Body of pancreas (tissue), 4 donors: ENCODE results near the gene MYO5B. TPM values are rescaled to one million over a fixed set of nuclear protein-coding genes. Genes with fewer than 3 reads are reported as not detected.
A peak's percentile ranks its signal among the peaks of the same experiment; 100 is the strongest.

Experiments
- ATAC-seq: fragments of 150-250 bp; one replicate; pipeline ENCODE4 v1.9.1; 2016
- DNase-seq, 4 donors: peaks; one replicate each; pipeline ENCODE4 v3.0.0-alpha.2; 2019
- H3K27ac ChIP-seq, 4 donors: fragments of 200-600 bp; sonication (generic); 1 replicate in 3 of 4; 2 replicates in 1 of 4; pipeline versions ENCODE4 v1.5.1 to v1.6.1; 2016 to 2019; ENCODE audit warnings: mild to moderate bottlenecking in 1 of 4, mixed read lengths in 1 of 4, moderate library complexity in 1 of 4
- H3K27me3 ChIP-seq, 2 donors: fragments of 200-600 bp; sonication (generic); one replicate each; pipeline ENCODE4 v1.6.0; 2016; ENCODE audit warnings: mild to moderate bottlenecking in 1 of 2
- H3K36me3 ChIP-seq, 2 donors: fragments of 200-600 bp; sonication (generic); replicated peaks in 1 of 2; 2 replicates each; pipeline ENCODE4 v1.5.1; 2016; ENCODE audit warnings: low read depth in 2 of 2; ENCODE audit not compliant: insufficient read depth in 1 of 2
- H3K4me1 ChIP-seq: fragments of 200-600 bp; sonication (generic); one replicate; pipeline ENCODE4 v1.6.0; 2016
- H3K4me3 ChIP-seq, 2 donors: fragments of 200-600 bp; sonication (generic); 1 replicate in 1 of 2; 2 replicates in 1 of 2; pipeline ENCODE4 v1.5.1; 2016 to 2019
- H3K9me3 ChIP-seq, 3 donors: fragments of 200-600 bp; sonication (generic); 1 replicate in 2 of 3; 2 replicates in 1 of 3; pipeline ENCODE4 v1.5.1; 2016
- POLR2A ChIP-seq, 3 donors: fragments of 450-650 bp; IDR thresholded peaks; one replicate each; pipeline ENCODE4 v1.6.1; 2016; ENCODE audit warnings: antibody characterized with exemption in 3 of 3, mild to moderate bottlenecking in 2 of 3
- WGBS, 2 donors: methylation state at CpG; one replicate each; pipeline ENCODE4 v1.1.5; 2017; 5-methylcytosine and 5-hydroxymethylcytosine counted together
- intact Hi-C: fragments of 100-400 bp; cut with DNase I; formaldehyde crosslinking; loops from one replicate; pipeline ENCODE4 v1.15.1; 2023
- total RNA-seq, 2 donors: library from RNA; depleted of rRNA; stranded (reverse); fragments of >200 nt; gene quantifications; one replicate each; pipeline ENCODE4 v1.1.0, GENCODE V29; 2016
- TF ChIP-seq, protein P1 (sequence below), 7 experiments: fragments of 450-650 bp in 4 of 7; fragments of 200-600 bp in 3 of 7; sonication (generic) in 3 of 7; IDR thresholded peaks; one replicate each; pipeline ENCODE4 v1.5.1; 2016 to 2019; ENCODE audit warnings: antibody characterized with exemption in 7 of 7

MYO5B gene
- total RNA-seq, 2 donors from 2014 or later, result 17.1 to 18.2 TPM

DNA sequence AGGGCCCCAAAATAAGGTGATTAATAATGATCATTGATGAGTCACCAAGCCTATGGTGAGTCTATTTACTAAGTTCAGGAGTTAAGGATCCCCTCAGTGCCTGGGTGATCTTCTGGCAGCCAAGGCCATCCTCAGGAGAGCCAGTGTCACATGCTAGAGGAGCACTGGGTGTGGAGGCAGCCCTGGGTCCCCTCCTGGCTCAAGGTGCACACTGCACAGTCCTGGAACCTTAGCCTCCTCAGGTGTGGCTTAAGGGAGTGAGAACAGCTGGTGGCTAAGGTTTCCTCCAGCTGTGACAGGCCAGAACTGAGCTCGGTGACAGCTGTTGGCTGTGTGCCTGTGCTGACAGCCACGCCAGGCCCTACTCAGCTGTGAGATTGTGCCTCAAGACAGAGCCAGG lies 329.5 kb downstream of the MYO5B start:
- intact Hi-C loops, result loop anchor here (5.0 kb wide), 1 partner anchor 353 kb away; no protein-coding TSS in a partner anchor
- Histone ChIP-seq H3K36me3 (no peaks in the 10 kb centered on the region), H3K9me3 (no peaks in the 10 kb centered on the region), H3K27me3 (no peaks in the 10 kb centered on the region), H3K4me1 (peaks cover 6% of the 10 kb centered on the region), H3K4me3 (no peak overlapping the region), H3K27ac (peak overlapping the region in 1 of 4 donors; percentile 25)
- WGBS, 2 donors, result 14 to 50% methylated on average over 1 to 2 of the region's 2 CpGs
- DNase-seq (peak; percentile 85 to 95 (median 90)), ATAC-seq (peak; percentile 95)
- TF ChIP-seq, protein P1, sequence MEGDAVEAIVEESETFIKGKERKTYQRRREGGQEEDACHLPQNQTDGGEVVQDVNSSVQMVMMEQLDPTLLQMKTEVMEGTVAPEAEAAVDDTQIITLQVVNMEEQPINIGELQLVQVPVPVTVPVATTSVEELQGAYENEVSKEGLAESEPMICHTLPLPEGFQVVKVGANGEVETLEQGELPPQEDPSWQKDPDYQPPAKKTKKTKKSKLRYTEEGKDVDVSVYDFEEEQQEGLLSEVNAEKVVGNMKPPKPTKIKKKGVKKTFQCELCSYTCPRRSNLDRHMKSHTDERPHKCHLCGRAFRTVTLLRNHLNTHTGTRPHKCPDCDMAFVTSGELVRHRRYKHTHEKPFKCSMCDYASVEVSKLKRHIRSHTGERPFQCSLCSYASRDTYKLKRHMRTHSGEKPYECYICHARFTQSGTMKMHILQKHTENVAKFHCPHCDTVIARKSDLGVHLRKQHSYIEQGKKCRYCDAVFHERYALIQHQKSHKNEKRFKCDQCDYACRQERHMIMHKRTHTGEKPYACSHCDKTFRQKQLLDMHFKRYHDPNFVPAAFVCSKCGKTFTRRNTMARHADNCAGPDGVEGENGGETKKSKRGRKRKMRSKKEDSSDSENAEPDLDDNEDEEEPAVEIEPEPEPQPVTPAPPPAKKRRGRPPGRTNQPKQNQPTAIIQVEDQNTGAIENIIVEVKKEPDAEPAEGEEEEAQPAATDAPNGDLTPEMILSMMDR (IDR thresholded peaks at IDR 0.05), result peak in 4 of 7 experiments; percentile 28 to 49 (median 30)
- TF ChIP-seq POLR2A (IDR thresholded peaks at IDR 0.05), result no peak

DNA sequence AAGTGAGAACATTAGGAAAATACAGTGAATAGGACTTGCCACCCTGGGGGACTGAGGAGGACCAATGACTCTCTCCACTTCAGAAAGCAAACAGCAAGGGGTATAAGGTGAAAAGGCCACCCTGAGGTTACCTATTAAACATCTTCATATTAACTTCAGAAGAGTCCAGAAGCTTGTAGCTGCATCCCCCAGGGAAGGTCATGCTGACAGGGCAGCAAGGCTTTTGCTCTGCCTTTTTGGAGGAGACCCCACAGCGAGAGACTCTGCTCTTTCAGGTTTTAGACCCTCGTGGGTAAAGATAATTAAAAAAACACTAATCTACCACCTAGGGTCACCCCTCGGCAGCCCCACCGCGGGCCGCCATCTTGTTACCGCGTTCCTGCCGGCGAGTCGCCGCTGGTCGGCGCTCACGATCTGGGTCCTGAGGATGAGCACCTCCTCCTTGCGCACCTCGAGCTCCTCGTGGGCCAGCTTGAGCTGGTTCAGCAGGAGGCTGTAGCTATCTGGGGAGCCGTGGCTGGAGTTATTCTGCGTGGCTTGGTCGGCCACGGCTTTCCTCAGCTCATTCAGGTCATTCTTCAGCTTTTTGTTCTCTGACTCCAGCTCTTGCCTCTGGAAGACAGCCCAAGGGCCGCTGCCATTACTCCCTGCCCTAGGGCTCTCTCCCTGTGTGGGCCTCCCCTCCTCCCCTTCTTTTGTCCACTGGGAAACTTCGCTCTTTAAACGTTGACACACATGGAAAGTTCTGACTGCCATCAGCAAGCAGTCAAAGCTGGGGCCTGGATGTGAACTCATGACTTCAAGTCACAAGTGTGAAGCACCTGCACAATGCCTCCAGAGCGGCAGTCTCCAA lies 331.0 kb downstream of the MYO5B start:
- intact Hi-C loops, result no loop called here
- H3K27ac ChIP-seq, result no peak overlapping the region
- TF ChIP-seq POLR2A (IDR thresholded peaks at IDR 0.05), result no peak
- TF ChIP-seq, protein P1 (IDR thresholded peaks at IDR 0.05), result no peak
- H3K9me3 ChIP-seq, result no peaks in the 10 kb centered on the region
- no peaks in the 10 kb centered on the region for H3K36me3 ChIP-seq
- H3K4me3 ChIP-seq, result no peak overlapping the region
- H3K27me3 ChIP-seq, result no peaks in the 10 kb centered on the region
- H3K4me1 ChIP-seq, result peaks cover 18% of the 10 kb centered on the region
- 93 to 94% methylated on average over 26 of the region's 26 CpGs for WGBS, 2 donors
- no peak for ATAC-seq
- DNase-seq, result no peak

DNA sequence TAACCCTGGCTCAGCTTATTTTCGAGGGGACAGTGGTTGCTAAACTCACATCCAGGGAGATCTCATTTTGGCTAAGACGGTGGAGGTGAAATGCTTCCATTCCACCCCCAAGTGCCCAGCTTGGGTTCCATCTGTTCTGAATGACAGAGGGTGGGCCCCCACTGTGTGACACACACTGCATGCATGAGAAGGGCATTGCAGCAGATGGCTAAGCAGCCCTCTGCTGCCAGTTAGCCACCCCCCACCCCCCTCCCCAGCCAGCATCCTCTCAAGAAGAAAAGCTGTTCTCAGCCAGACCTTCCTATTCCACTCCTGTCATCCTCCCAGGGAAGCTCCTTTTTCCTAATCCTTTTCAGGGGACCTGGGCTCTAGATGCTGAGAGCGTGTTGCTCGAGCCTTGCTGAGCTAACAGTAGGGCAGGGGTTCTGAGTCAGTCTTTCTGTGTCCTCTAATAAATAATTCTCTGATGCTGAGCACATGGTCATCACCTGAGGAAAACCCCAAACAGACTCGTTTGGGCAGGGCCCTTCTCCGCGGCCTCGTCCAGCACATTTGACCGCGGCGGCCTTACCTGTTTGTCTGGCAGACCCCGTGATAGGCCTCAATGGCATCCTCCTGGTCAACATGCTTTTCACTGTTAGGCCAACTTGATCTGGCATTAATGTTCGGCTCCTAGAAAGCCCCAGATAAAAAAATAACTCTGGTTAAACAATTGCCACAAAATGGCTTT lies 332.1 kb downstream of the MYO5B start:
- 83 to 92% methylated on average over 13 of the region's 13 CpGs for WGBS, 2 donors
- ATAC-seq, result no peak
- Histone ChIP-seq H3K27me3 (no peaks in the 10 kb centered on the region), H3K4me3 (no peak overlapping the region), H3K27ac (no peak overlapping the region), H3K9me3 (no peaks in the 10 kb centered on the region), H3K36me3 (no peaks in the 10 kb centered on the region), H3K4me1 (peaks cover 27% of the 10 kb centered on the region)
- TF ChIP-seq, protein P1 (IDR thresholded peaks at IDR 0.05), result no peak
- no peak for TF ChIP-seq POLR2A (IDR thresholded peaks at IDR 0.05)
- DNase-seq, result no peak
- intact Hi-C loops, result no loop called here

DNA sequence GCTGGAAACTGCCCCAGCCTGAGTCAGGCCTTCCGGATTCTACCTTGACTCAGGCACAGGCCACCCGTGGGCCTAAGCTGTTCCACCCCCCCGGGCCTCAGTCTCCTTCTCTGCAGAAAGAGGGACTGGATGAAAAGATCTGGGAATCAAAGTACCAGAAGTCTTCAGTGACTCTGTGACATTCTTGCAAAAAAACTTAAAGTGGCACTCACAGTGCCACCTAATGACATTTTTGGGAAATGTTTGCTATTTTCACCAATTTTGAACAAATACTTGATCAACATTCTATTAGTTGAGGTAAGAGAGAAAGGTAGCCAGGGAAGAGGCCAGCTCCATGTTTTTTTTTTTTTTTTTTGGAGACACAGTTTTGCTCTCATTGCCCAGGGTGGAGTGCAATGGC lies 333.3 kb downstream of the MYO5B start:
- intact Hi-C loops, result no loop called here
- 66 to 82% methylated on average over 3 of the region's 3 CpGs for WGBS, 2 donors
- no peak overlapping the region for H3K27ac ChIP-seq
- DNase-seq (no peak), ATAC-seq (no peak)
- H3K4me3 ChIP-seq, result no peak overlapping the region
- H3K27me3 ChIP-seq, result no peaks in the 10 kb centered on the region
- peaks cover 27% of the 10 kb centered on the region for H3K4me1 ChIP-seq
- TF ChIP-seq POLR2A (IDR thresholded peaks at IDR 0.05), result no peak
- TF ChIP-seq, protein P1 (IDR thresholded peaks at IDR 0.05), result peak in 4 of 7 experiments; percentile 19 to 27 (median 26)
- H3K36me3 ChIP-seq, result no peaks in the 10 kb centered on the region
- no peaks in the 10 kb centered on the region for H3K9me3 ChIP-seq
